Activated T-helper 1 cell treated with Interleukin-2 at 50 U/mL for 16 hours (primary cell): Measurements from ENCODE around the gene KLK14.

ENCODE experiments used
- DNase-seq: peaks from one replicate; pipeline ENCODE4 v3.0.0-alpha.2; 2020; ENCODE audit warnings: low read depth

KLK14 gene

GRCh38 chr19:51044327-51044726, 38.4 kb downstream of the KLK14 start:
- no peak for DNase-seq

- no peak for DNase-seq
Measured at GRCh38 chr19:51043497-51043896, 39.2 kb downstream of the KLK14 start.

- no peak for DNase-seq
Measured at GRCh38 chr19:51040151-51040550, 42.5 kb downstream of the KLK14 start.

GRCh38 chr19:51036519-51036918, 46.2 kb downstream of the KLK14 start:
- no peak for DNase-seq

GRCh38 chr19:51034704-51035103, 48.0 kb downstream of the KLK14 start, which contains the start of gene KLK12:
Gene KLK12, minus strand, starts transcription at chr19:51035002. Its CDS starts 381 bp downstream, at chr19:51034621.
- DNase-seq: no peak

GRCh38 chr19:51031880-51032225, 50.8 kb downstream of the KLK14 start:
- DNase-seq: no peak

- DNase-seq: no peak
Measured at GRCh38 chr19:51031220-51031879, 51.3 kb downstream of the KLK14 start.

GRCh38 chr19:51030631-51031030, 52.1 kb downstream of the KLK14 start:
- DNase-seq: no peak

GRCh38 chr19:51029718-51030117, 53.0 kb downstream of the KLK14 start:
- no peak for DNase-seq
